ENCODE measurements around the gene IFITM1.
"Not testable (repeated sequence)": the region's sequence is repeated elsewhere in the genome, so short reads cannot be mapped to it uniquely, and the experiment has no call there.

Gene IFITM1

GRCh38 chr11:309979-310572, 3.8 kb upstream of the IFITM1 start:
- not testable (repeated sequence) for H3K27me3 ChIP-seq (ENCODE audit: control insufficient read depth, insufficient read depth, low read length); H3K36me3 ChIP-seq (ENCODE audit: control insufficient read depth, insufficient read depth, low read length); H3K9ac ChIP-seq (ENCODE audit: low read depth, low read length); H3K9me3 ChIP-seq (ENCODE audit: control insufficient read depth, insufficient read depth, low read length)
- Histone ChIP-seq H3K4me3 (ENCODE audit: low read depth, low read length) (peak overlapping the region; percentile 6), H3K4me1 (ENCODE audit: control insufficient read depth, insufficient read depth, low read length) (peaks cover 44% of the 10 kb centered on the region)

- Histone ChIP-seq H3K4me1 (ENCODE audit: control insufficient read depth, insufficient read depth, low read length) (peaks cover 34% of the 10 kb centered on the region), H3K4me3 (ENCODE audit: low read depth, low read length) (peak overlapping the region; percentile 31), H3K36me3 (ENCODE audit: control insufficient read depth, insufficient read depth, low read length) (peaks cover 13% of the 10 kb centered on the region)
- H3K27me3 ChIP-seq (ENCODE audit: control insufficient read depth, insufficient read depth, low read length); H3K9ac ChIP-seq (ENCODE audit: low read depth, low read length); H3K9me3 ChIP-seq (ENCODE audit: control insufficient read depth, insufficient read depth, low read length): not testable (repeated sequence)
Measured at GRCh38 chr11:311013-311748, 2.7 kb upstream of the IFITM1 start.

- Histone ChIP-seq H3K36me3 (ENCODE audit: control insufficient read depth, insufficient read depth, low read length) (peaks cover 14% of the 10 kb centered on the region), H3K9me3 (ENCODE audit: control insufficient read depth, insufficient read depth, low read length) (no peaks in the 10 kb centered on the region), H3K9ac (ENCODE audit: low read depth, low read length) (no peak overlapping the region), H3K4me1 (ENCODE audit: control insufficient read depth, insufficient read depth, low read length) (peaks cover 28% of the 10 kb centered on the region), H3K27me3 (ENCODE audit: control insufficient read depth, insufficient read depth, low read length) (no peaks in the 10 kb centered on the region), H3K4me3 (ENCODE audit: low read depth, low read length) (peak overlapping the region; percentile 96)
Measured at GRCh38 chr11:312092-312816, 1.6 kb upstream of the IFITM1 start.

DNA sequence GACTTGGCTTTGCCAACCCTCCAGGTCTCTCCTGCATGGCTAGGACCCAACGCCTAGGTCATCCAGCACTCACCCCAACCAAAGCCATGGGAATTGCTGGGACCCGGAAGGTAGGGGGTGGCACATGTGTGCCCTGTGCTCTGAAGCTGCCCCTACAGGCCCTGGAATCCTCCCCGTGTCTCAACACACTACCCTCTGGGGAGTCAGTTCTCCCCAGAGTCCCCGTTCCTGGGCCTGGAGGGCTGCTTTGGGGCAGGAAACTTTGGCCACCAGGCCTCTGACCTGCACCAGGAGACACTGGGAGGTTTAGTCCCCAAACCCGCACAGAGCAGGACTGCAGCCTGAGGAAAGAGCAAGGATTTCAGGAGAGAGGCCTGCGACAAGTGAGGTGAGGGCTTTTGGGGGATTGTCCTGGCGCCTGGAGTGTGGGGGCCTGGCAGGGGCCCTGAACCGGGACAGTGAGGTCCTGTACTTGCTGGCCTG, 495 bp upstream of the IFITM1 start:
- Histone ChIP-seq H3K9ac (ENCODE audit: low read depth, low read length) (peak overlapping the region; percentile 61), H3K9me3 (ENCODE audit: control insufficient read depth, insufficient read depth, low read length) (no peaks in the 10 kb centered on the region), H3K4me1 (ENCODE audit: control insufficient read depth, insufficient read depth, low read length) (peaks cover 24% of the 10 kb centered on the region), H3K27me3 (ENCODE audit: control insufficient read depth, insufficient read depth, low read length) (no peaks in the 10 kb centered on the region), H3K36me3 (ENCODE audit: control insufficient read depth, insufficient read depth, low read length) (peaks cover 14% of the 10 kb centered on the region), H3K4me3 (ENCODE audit: low read depth, low read length) (peak overlapping the region; percentile 96)

DNA sequence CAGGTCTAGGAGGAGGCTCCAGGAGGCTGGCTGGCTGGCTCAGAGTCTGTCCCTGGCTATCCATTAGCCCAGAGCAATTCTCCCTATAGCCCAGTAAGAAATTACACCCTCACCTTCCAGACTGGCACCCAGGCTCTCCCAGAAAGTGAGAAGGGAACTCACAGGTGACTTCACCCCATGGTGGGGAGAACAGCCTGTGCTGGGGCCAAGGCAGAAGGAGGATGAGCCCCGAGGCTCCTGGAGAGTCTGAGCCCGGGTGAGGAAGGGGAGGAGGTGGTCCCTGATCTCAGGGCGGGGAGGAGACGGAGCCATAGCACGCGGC, 675 bp downstream of the IFITM1 start:
- not testable (repeated sequence) for H3K27me3 ChIP-seq (ENCODE audit: control insufficient read depth, insufficient read depth, low read length); H3K9me3 ChIP-seq (ENCODE audit: control insufficient read depth, insufficient read depth, low read length)
- Histone ChIP-seq H3K9ac (ENCODE audit: low read depth, low read length) (peak overlapping the region; percentile 56), H3K4me3 (ENCODE audit: low read depth, low read length) (peak overlapping the region; percentile 96), H3K4me1 (ENCODE audit: control insufficient read depth, insufficient read depth, low read length) (peaks cover 23% of the 10 kb centered on the region), H3K36me3 (ENCODE audit: control insufficient read depth, insufficient read depth, low read length) (peaks cover 14% of the 10 kb centered on the region)

GRCh38 chr11:315051-315481, 1.2 kb downstream of the IFITM1 start:
- H3K27me3 ChIP-seq (ENCODE audit: control insufficient read depth, insufficient read depth, low read length): no peaks in the 10 kb centered on the region
- H3K36me3 ChIP-seq (ENCODE audit: control insufficient read depth, insufficient read depth, low read length): peaks cover 14% of the 10 kb centered on the region
- H3K4me3 ChIP-seq (ENCODE audit: low read depth, low read length): peak overlapping the region; percentile 96
- H3K4me1 ChIP-seq (ENCODE audit: control insufficient read depth, insufficient read depth, low read length): peaks cover 18% of the 10 kb centered on the region
- H3K9ac ChIP-seq (ENCODE audit: low read depth, low read length): peak overlapping the region; percentile 85
- H3K9me3 ChIP-seq (ENCODE audit: control insufficient read depth, insufficient read depth, low read length): no peaks in the 10 kb centered on the region

- peaks cover 18% of the 10 kb centered on the region for H3K4me1 ChIP-seq (ENCODE audit: control insufficient read depth, insufficient read depth, low read length)
- H3K36me3 ChIP-seq (ENCODE audit: control insufficient read depth, insufficient read depth, low read length): peaks cover 14% of the 10 kb centered on the region
- no peaks in the 10 kb centered on the region for H3K9me3 ChIP-seq (ENCODE audit: control insufficient read depth, insufficient read depth, low read length)
- peak overlapping the region; percentile 85 for H3K9ac ChIP-seq (ENCODE audit: low read depth, low read length)
- H3K4me3 ChIP-seq (ENCODE audit: low read depth, low read length): peak overlapping the region; percentile 96
- no peaks in the 10 kb centered on the region for H3K27me3 ChIP-seq (ENCODE audit: control insufficient read depth, insufficient read depth, low read length)
Measured at GRCh38 chr11:315516-315994, 1.7 kb downstream of the IFITM1 start.

DNA sequence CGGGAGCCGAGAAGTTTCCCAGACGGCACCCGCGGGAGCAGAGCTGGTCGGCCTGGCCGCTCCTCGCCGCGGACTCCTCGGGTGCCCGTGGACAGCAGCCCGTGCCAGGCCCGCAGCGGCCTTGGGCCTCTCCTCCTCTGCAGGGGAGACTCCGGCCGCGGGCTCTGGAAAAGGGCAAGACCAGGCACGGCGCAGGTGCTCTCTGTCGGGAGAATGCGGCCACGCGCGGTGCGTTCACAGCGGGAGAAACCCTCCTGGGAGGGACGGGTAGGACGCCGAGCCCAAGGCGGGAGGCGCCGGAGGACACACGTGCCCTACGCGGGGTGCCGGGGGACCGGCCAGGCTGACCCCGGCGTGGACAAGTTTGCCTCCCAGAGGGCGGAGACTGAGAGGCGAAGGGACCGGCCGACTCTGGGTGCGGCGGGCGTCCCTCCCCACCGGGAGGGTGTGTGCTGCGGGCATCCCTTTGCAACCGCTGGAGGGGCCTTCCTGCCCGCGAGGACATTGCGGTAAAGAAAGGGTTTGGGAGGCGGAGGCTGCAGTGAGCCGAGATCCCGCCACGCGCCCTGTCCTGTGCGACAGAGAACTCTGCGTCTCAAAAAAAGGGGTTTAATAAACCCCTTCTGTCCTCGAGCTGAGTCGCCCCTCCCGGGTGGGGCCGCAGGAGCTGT, 2.3 kb downstream of the IFITM1 start:
- Histone ChIP-seq H3K27me3 (ENCODE audit: control insufficient read depth, insufficient read depth, low read length) (no peaks in the 10 kb centered on the region), H3K9me3 (ENCODE audit: control insufficient read depth, insufficient read depth, low read length) (no peaks in the 10 kb centered on the region), H3K4me1 (ENCODE audit: control insufficient read depth, insufficient read depth, low read length) (peaks cover 18% of the 10 kb centered on the region), H3K4me3 (ENCODE audit: low read depth, low read length) (peak overlapping the region; percentile 96), H3K36me3 (ENCODE audit: control insufficient read depth, insufficient read depth, low read length) (peaks cover 14% of the 10 kb centered on the region), H3K9ac (ENCODE audit: low read depth, low read length) (peak overlapping the region; percentile 85)

DNA sequence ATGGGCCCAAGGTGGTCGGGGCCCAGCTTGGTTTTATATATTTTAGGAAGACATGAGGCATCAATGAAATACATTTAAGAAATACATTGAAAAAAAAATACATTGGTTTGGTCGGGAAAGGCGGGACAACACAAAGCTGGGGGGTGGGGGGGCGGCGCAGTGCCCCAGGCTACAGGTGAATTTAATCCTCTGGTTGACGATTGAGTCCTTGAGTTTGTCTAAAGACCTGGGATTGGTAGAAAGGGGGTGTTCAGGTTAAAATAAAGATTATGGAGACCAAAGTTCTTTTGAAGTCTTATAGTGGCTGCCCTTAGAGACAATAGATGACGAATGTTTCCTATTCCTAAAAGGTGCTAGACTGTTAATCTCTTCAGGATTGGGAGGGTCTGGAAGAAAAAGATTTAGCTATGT, 3.1 kb downstream of the IFITM1 start:
- peaks cover 16% of the 10 kb centered on the region for H3K4me1 ChIP-seq (ENCODE audit: control insufficient read depth, insufficient read depth, low read length)
- H3K36me3 ChIP-seq (ENCODE audit: control insufficient read depth, insufficient read depth, low read length): peaks cover 14% of the 10 kb centered on the region
- H3K4me3 ChIP-seq (ENCODE audit: low read depth, low read length): peak overlapping the region; percentile 96
- no peaks in the 10 kb centered on the region for H3K9me3 ChIP-seq (ENCODE audit: control insufficient read depth, insufficient read depth, low read length)
- no peak overlapping the region for H3K9ac ChIP-seq (ENCODE audit: low read depth, low read length)
- H3K27me3 ChIP-seq (ENCODE audit: control insufficient read depth, insufficient read depth, low read length): no peaks in the 10 kb centered on the region

DNA sequence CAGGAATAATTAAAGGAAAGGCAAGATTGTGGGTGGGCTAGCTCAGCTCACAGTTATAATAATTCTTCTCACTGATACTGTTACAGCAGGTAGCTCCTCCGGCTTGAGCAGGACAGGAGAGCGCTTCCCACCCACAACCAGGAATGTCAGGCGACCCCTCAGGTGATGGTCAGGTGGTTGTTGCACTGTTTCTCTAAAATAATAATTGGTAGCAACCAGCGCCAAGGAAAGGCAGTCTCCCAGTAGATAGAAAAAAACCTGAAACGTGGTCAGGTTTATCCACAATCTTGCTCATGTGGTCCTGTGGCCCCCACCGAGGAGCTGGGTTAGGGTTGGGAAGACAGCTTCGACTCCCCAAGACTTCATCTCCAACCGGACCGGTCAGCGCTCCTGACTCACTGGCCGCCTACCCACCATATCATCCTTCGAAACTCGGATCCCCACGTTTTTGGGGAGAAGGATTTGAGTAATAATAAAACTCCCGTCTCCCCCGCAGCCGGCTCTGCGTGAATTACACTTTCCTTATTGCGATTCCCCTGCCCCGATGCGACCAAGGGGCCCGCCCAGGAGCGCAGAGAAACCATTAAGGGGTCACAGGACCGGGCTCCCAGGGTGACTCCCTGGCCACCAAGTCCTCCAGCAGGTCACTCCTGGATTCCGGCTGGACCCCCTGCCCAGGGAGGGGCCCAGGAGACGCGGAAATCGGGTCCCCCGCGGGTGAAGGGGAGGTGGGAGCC, 4.0 kb downstream of the IFITM1 start:
- peak overlapping the region; percentile 96 for H3K4me3 ChIP-seq (ENCODE audit: low read depth, low read length)
- not testable (repeated sequence) for H3K4me1 ChIP-seq (ENCODE audit: control insufficient read depth, insufficient read depth, low read length); H3K9me3 ChIP-seq (ENCODE audit: control insufficient read depth, insufficient read depth, low read length); H3K27me3 ChIP-seq (ENCODE audit: control insufficient read depth, insufficient read depth, low read length)
- peaks cover 14% of the 10 kb centered on the region for H3K36me3 ChIP-seq (ENCODE audit: control insufficient read depth, insufficient read depth, low read length)
- peak overlapping the region; percentile 14 for H3K9ac ChIP-seq (ENCODE audit: low read depth, low read length)
